HFFc6 (cell line): ENCODE results near the gene ADAM12. TPM values are rescaled to one million over a fixed set of nuclear protein-coding genes. Genes with fewer than 3 reads are reported as not detected.

Experiments used
- DNase-seq: peaks from one replicate; pipeline ENCODE4 v3.0.0-alpha.2; 2018
- H3K27ac Mint-ChIP-seq: 2 replicates; pipeline ENCODE4 v1.8.0; 2020; ENCODE audit warnings: mild to moderate bottlenecking, mixed read lengths
- H3K27me3 Mint-ChIP-seq: 2 replicates; pipeline ENCODE4 v1.8.0; 2021; ENCODE audit warnings: mild to moderate bottlenecking, moderate library complexity, mixed read lengths; ENCODE audit not compliant: insufficient read depth
- H3K36me3 Mint-ChIP-seq: 2 replicates; pipeline ENCODE4 v1.8.0; 2021; ENCODE audit warnings: low read depth, mixed read lengths
- H3K4me1 Mint-ChIP-seq: 2 replicates; pipeline ENCODE4 v1.8.0; 2020; ENCODE audit warnings: low read depth, mixed read lengths
- H3K4me3 Mint-ChIP-seq: 2 replicates; pipeline ENCODE4 v1.8.0; 2020; ENCODE audit warnings: mild to moderate bottlenecking, moderate library complexity, mixed read lengths
- H3K9me3 Mint-ChIP-seq: 2 replicates; pipeline ENCODE4 v1.8.0; 2020; ENCODE audit warnings: mild to moderate bottlenecking, mixed read lengths
- CTCF ChIP-seq: fragments of 200-600 bp; sonication (generic); IDR thresholded peaks from 2 replicates; pipeline ENCODE4 v1.5.0; 2021; ENCODE audit warnings: antibody characterized with exemption, mild to moderate bottlenecking
- total RNA-seq, 6 experiments: library from RNA; stranded (reverse); fragmentation: NEBNext Ultra II Directional; extraction: Animal tissue kit (Norgen Biotek cat#: 25700); gene quantifications; 2 replicates in 1 of 6; 3 replicates in 5 of 6; pipeline ENCODE4 v1.2.3, GENCODE V29; 2021

ADAM12 gene
- total RNA-seq, 6 experiments from 2014 or later = 7.5 to 12.5 (median 11.5) TPM

DNA sequence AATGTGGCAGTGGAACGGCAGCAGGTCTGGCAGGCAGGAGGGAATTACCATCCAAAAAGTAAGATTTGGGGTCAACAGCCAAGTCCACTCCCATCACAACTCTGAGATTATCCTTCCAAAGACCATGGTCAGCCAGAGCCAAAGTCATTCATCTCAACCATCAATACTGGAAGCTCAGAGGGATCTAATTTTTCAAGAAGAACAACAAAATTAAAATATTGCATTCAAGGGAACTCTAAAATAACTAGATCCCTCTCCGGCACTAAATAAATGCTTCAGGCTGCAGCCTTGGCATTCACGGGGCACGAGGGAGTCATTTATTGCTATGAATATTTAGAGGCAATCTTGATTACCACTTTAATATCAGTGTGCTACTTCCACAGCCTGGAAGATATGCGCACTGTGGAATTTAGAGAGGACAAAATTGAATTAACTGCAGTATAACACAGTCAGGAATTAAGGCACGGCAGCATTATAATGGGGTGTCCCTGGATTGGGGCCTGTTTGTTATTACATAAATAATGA, 102.0 kb downstream of the ADAM12 start:
- Mint-ChIP-seq H3K27me3 (peaks cover 3% of the 10 kb centered on the region; the same call in 1 of the 2 replicates), H3K27ac (no peak overlapping the region), H3K36me3 (no peaks in the 10 kb centered on the region; the same call in 1 of the 2 replicates), H3K4me1 (no peaks in the 10 kb centered on the region), H3K9me3 (no peaks in the 10 kb centered on the region), H3K4me3 (no peak overlapping the region)
- DNase-seq = no peak
- TF ChIP-seq CTCF = no peak

GRCh38 chr10:126283307-126283706, 105.0 kb downstream of the ADAM12 start:
- no peak for TF ChIP-seq CTCF
- Mint-ChIP-seq H3K9me3 (no peaks in the 10 kb centered on the region), H3K27me3 (peaks cover 3% of the 10 kb centered on the region; the same call in 1 of the 2 replicates), H3K36me3 (no peaks in the 10 kb centered on the region), H3K27ac (no peak overlapping the region), H3K4me3 (no peak overlapping the region), H3K4me1 (no peaks in the 10 kb centered on the region)
- DNase-seq = no peak

DNA sequence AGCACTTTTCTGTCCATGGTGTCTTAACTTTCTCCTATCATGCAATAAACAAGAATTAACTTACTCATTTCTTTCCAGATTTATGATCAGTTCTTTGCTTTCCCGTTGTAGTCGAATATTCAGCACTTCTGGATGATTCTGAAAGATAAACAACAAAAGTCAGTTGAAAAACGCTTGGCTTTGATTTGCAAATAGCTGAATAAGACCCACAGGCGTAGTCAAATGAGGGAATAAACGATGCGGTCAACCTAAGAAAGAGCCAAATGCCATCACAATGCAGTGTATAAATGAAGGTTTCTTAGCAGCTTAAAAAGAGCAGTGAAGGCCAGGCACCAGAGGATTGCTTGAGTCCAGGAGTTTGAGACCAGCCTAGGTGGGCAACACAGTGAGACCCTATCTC, 109.4 kb downstream of the ADAM12 start:
- H3K4me3 Mint-ChIP-seq = no peak overlapping the region
- H3K27me3 Mint-ChIP-seq = no peaks in the 10 kb centered on the region
- H3K4me1 Mint-ChIP-seq = no peaks in the 10 kb centered on the region
- H3K36me3 Mint-ChIP-seq = no peaks in the 10 kb centered on the region
- no peak overlapping the region for H3K27ac Mint-ChIP-seq
- no peak for TF ChIP-seq CTCF
- no peaks in the 10 kb centered on the region for H3K9me3 Mint-ChIP-seq
- no peak for DNase-seq

DNA sequence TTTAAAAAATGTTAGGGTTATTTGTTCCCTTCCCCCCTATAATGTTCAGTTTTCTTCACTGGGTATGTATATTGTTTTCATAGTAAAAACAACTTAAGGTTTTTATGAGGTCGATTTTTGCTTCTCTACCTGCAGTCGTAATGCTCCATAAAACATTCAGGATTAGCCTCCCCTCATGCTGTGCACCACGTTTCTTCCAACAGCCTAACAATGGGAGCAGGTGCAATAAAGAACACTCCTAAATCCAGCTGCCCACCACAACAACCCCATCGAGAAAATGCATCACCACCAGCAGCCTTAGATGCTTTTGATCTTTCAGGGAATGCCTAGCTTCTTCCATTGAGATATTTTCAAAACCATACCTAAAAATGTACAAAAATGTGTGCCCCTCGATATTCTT, 111.1 kb downstream of the ADAM12 start:
- H3K36me3 Mint-ChIP-seq = no peaks in the 10 kb centered on the region
- H3K4me3 Mint-ChIP-seq = no peak overlapping the region
- H3K4me1 Mint-ChIP-seq = peaks cover under 1% of the 10 kb centered on the region; the same call in 1 of the 2 replicates
- no peaks in the 10 kb centered on the region for H3K27me3 Mint-ChIP-seq
- no peaks in the 10 kb centered on the region for H3K9me3 Mint-ChIP-seq
- no peak for DNase-seq
- no peak overlapping the region for H3K27ac Mint-ChIP-seq
- TF ChIP-seq CTCF = no peak

GRCh38 chr10:126272526-126272925, 115.8 kb downstream of the ADAM12 start:
- Mint-ChIP-seq H3K4me1 (peaks cover 38% of the 10 kb centered on the region), H3K27ac (no peak overlapping the region), H3K36me3 (no peaks in the 10 kb centered on the region), H3K4me3 (no peak overlapping the region), H3K9me3 (no peaks in the 10 kb centered on the region), H3K27me3 (no peaks in the 10 kb centered on the region; the same call in 1 of the 2 replicates)
- no peak for DNase-seq
- TF ChIP-seq CTCF = no peak
